Vagina (tissue), 2 donors: ENCODE measurements around the gene VPS41. TPM values are rescaled to one million over a fixed set of nuclear protein-coding genes. Genes with fewer than 3 reads are reported as not detected.

Experiments used
- DNase-seq, 2 donors: peaks; one replicate each; pipeline ENCODE4 v3.0.0-alpha.2; 2017; ENCODE audit errors: extremely low spot score in 2 of 2
- H3K27ac ChIP-seq: fragments of 200-600 bp; sonication (generic); one replicate; pipeline ENCODE4 v1.5.1; 2019
- H3K27me3 ChIP-seq: fragments of 200-600 bp; sonication (generic); one replicate; pipeline ENCODE4 v1.5.1; 2019
- H3K36me3 ChIP-seq, 2 donors: fragments of 200-600 bp; sonication (generic); one replicate each; pipeline ENCODE4 v1.5.1; 2017 to 2019
- H3K4me1 ChIP-seq: fragments of 200-600 bp; sonication (generic); one replicate; pipeline ENCODE4 v1.5.1; 2019
- H3K4me3 ChIP-seq, 2 donors: fragments of 200-600 bp; sonication (generic); 1 replicate in 1 of 2; 2 replicates in 1 of 2; pipeline ENCODE4 v1.5.1; 2016 to 2019
- H3K9me3 ChIP-seq: fragments of 200-600 bp; sonication (generic); one replicate; pipeline ENCODE4 v1.5.1; 2019
- CTCF ChIP-seq, 3 experiments: fragments of 450-650 bp in 2 of 3; fragments of 200-600 bp in 1 of 3; sonication (generic) in 1 of 3; IDR thresholded peaks; one replicate each; pipeline ENCODE4 v1.5.1; 2017 to 2019; ENCODE audit warnings: antibody characterized with exemption in 3 of 3, mild to moderate bottlenecking in 2 of 3, moderate library complexity in 2 of 3
- POLR2A ChIP-seq, 2 donors: fragments of 450-650 bp; IDR thresholded peaks; one replicate each; pipeline ENCODE4 v1.6.1; 2017; ENCODE audit warnings: antibody characterized with exemption in 2 of 2, mild to moderate bottlenecking in 2 of 2, moderate library complexity in 2 of 2
- POLR2AphosphoS5 ChIP-seq, 2 donors: sonication (generic); formaldehyde crosslinking; IDR thresholded peaks; one replicate each; pipeline ENCODE4 v1.9.0; 2017; ENCODE audit warnings: antibody characterized with exemption in 2 of 2, mild to moderate bottlenecking in 2 of 2, low read depth in 1 of 2; ENCODE audit not compliant: insufficient read depth in 1 of 2
- intact Hi-C: fragments of 100-400 bp; cut with DNase I; formaldehyde crosslinking; loops from one replicate; pipeline ENCODE4 v1.15.1; 2023
- total RNA-seq: library from RNA; depleted of rRNA; stranded (reverse); fragments of >200 nt; gene quantifications from one replicate; pipeline ENCODE4 v1.2.3, GENCODE V29; 2016

VPS41 gene
- total RNA-seq, 1 donor from 2014 or later, result 46.7 TPM

DNA sequence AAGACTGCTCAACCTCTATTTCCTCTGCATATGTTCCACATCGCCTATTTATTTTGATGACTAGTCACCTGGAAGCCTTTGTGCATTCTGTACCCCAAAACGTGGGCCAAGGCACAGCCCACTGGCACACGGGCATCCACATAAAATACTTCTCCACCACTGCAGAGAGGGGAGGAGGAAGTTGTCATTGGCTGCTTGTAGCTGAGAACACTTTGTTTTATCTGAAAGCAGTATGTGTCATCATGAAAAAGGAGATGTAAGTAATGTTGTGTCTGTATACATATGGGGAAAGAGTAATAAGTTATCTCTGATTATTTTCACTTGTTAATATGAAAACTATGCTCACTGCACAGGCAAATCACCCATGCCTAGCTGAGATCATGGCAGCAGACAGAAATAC, 229.6 kb downstream of the VPS41 start:
- Histone ChIP-seq H3K27ac (no peak overlapping the region), H3K4me3 (no peak overlapping the region), H3K4me1 (no peaks in the 10 kb centered on the region), H3K9me3 (no peaks in the 10 kb centered on the region), H3K27me3 (no peaks in the 10 kb centered on the region), H3K36me3 (no peaks in the 10 kb centered on the region)
- no peak for DNase-seq
- intact Hi-C loops, result no loop called here
- TF ChIP-seq POLR2AphosphoS5 (IDR thresholded peaks at IDR 0.05; ENCODE audit: insufficient read depth in 1 of 2, low read depth in 1 of 2) (no peak), CTCF (IDR thresholded peaks at IDR 0.05) (no peak), POLR2A (IDR thresholded peaks at IDR 0.05) (no peak)

GRCh38 chr7:38678698-38679054, 230.3 kb downstream of the VPS41 start:
- Histone ChIP-seq H3K36me3 (no peaks in the 10 kb centered on the region), H3K27ac (no peak overlapping the region), H3K27me3 (no peaks in the 10 kb centered on the region), H3K9me3 (no peaks in the 10 kb centered on the region), H3K4me1 (no peaks in the 10 kb centered on the region), H3K4me3 (no peak overlapping the region)
- TF ChIP-seq CTCF (IDR thresholded peaks at IDR 0.05) (no peak), POLR2A (IDR thresholded peaks at IDR 0.05) (no peak), POLR2AphosphoS5 (IDR thresholded peaks at IDR 0.05; ENCODE audit: insufficient read depth in 1 of 2, low read depth in 1 of 2) (no peak)
- intact Hi-C loops, result no loop called here
- no peak for DNase-seq

GRCh38 chr7:38677981-38678697, 230.9 kb downstream of the VPS41 start:
- no peak overlapping the region for H3K27ac ChIP-seq
- no peaks in the 10 kb centered on the region for H3K27me3 ChIP-seq
- DNase-seq, result no peak
- no peaks in the 10 kb centered on the region for H3K9me3 ChIP-seq
- TF ChIP-seq CTCF (IDR thresholded peaks at IDR 0.05), result no peak
- TF ChIP-seq POLR2AphosphoS5 (IDR thresholded peaks at IDR 0.05; ENCODE audit: insufficient read depth in 1 of 2, low read depth in 1 of 2), result no peak
- no peak for TF ChIP-seq POLR2A (IDR thresholded peaks at IDR 0.05)
- no peaks in the 10 kb centered on the region for H3K36me3 ChIP-seq
- no peak overlapping the region for H3K4me3 ChIP-seq
- H3K4me1 ChIP-seq, result no peaks in the 10 kb centered on the region
- intact Hi-C loops, result no loop called here

DNA sequence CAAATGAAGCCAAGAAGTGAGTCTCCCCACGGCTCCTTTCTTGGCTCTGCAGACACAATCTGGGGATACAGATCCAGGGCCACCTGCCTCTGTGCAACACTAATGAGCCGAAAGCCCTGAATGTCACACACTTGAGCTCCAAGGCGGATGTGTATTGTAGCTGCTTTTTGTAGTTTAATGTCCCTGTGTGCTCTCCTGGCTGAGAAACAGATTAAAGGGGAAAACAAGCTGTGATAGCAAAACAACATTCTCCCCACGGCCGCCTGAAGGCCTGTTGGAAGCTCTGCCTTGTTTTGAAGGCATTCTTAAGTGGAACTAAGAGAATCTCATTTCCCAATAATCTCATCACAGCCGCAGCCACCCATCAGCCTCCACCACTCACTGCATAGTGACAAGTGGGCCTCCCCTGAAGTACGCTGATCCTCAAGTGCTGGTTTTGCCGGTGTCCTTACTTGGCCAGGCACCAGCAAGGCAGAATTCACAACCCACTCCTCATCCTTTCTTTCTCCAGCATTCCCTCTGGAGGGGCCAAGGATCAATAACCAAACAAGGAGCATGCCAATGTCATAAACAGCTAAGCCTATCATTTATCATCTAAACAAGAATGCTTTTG, 233.4 kb downstream of the VPS41 start:
- H3K4me1 ChIP-seq, result no peaks in the 10 kb centered on the region
- no peak for DNase-seq
- no peak overlapping the region for H3K27ac ChIP-seq
- no peaks in the 10 kb centered on the region for H3K27me3 ChIP-seq
- intact Hi-C loops, result no loop called here
- no peaks in the 10 kb centered on the region for H3K9me3 ChIP-seq
- TF ChIP-seq CTCF (IDR thresholded peaks at IDR 0.05) (no peak), POLR2AphosphoS5 (IDR thresholded peaks at IDR 0.05; ENCODE audit: insufficient read depth in 1 of 2, low read depth in 1 of 2) (no peak), POLR2A (IDR thresholded peaks at IDR 0.05) (no peak)
- no peak overlapping the region for H3K4me3 ChIP-seq
- H3K36me3 ChIP-seq, result no peaks in the 10 kb centered on the region

- Histone ChIP-seq H3K9me3 (no peaks in the 10 kb centered on the region), H3K27ac (no peak overlapping the region), H3K36me3 (no peaks in the 10 kb centered on the region), H3K27me3 (no peaks in the 10 kb centered on the region), H3K4me1 (no peaks in the 10 kb centered on the region), H3K4me3 (no peak overlapping the region)
- TF ChIP-seq CTCF (IDR thresholded peaks at IDR 0.05) (no peak), POLR2A (IDR thresholded peaks at IDR 0.05) (no peak), POLR2AphosphoS5 (IDR thresholded peaks at IDR 0.05; ENCODE audit: insufficient read depth in 1 of 2, low read depth in 1 of 2) (no peak)
- no peak for DNase-seq
- intact Hi-C loops, result no loop called here
These were observed 234.5 kb downstream of the VPS41 start for GRCh38 chr7:38674513-38674912.
